GM12864 (cell line): Measurements from ENCODE around the gene SIGLEC12.
"Not testable (repeated sequence)": the region's sequence is repeated elsewhere in the genome, so short reads cannot be mapped to it uniquely, and the experiment has no call there.

Experiments used
- DNase-seq: peaks from one replicate; pipeline ENCODE4 v3.0.0-alpha.2; 2011; ENCODE audit warnings: low read depth
- H3K4me3 ChIP-seq: 2 replicates; pipeline ENCODE4 v1.5.1; 2011; ENCODE audit warnings: mild to moderate bottlenecking, low read depth, low read length, control low read depth
- TF ChIP-seq, protein P1 (sequence below): IDR thresholded peaks from 2 replicates; pipeline ENCODE4 v1.5.1; 2011; ENCODE audit warnings: low read depth, mild to moderate bottlenecking, moderate library complexity, low read length, control low read depth, inconsistent platforms; ENCODE audit errors: missing control alignments

Gene SIGLEC12

DNA sequence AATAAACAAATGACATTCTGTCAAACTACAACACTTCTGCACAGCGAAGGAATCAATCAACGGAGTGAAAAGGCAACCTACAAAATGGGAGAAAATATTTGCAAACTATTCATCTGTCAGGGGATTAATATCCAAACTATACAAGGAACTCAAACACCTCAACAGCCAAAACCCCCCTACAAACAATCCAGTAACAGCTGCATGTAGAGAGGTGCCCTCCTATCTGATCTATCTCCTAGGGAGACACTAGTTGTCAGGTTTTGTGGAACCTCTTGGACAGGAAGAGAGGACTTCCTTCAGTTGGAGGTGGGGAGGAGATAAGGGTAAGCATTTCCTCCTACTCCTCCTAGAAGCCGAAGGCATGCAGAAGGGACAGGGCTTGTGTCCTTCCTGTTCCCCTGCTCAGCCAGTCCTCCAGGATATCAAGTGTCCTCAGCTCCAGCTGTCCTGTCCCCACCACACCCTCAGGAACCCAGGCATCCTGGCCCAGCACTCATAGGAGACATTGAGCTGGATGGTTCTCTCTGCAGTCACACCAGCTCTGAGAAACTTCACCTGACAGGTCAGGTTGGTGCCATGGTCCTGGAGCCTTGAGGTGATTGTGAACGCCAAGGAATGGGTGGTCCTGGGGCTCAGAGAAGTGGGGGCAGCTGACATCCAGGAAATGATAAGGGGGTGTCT, 33.6 kb downstream of the SIGLEC12 start:
- H3K4me3 ChIP-seq: no peak overlapping the region
- DNase-seq: no peak
- TF ChIP-seq, protein P1, sequence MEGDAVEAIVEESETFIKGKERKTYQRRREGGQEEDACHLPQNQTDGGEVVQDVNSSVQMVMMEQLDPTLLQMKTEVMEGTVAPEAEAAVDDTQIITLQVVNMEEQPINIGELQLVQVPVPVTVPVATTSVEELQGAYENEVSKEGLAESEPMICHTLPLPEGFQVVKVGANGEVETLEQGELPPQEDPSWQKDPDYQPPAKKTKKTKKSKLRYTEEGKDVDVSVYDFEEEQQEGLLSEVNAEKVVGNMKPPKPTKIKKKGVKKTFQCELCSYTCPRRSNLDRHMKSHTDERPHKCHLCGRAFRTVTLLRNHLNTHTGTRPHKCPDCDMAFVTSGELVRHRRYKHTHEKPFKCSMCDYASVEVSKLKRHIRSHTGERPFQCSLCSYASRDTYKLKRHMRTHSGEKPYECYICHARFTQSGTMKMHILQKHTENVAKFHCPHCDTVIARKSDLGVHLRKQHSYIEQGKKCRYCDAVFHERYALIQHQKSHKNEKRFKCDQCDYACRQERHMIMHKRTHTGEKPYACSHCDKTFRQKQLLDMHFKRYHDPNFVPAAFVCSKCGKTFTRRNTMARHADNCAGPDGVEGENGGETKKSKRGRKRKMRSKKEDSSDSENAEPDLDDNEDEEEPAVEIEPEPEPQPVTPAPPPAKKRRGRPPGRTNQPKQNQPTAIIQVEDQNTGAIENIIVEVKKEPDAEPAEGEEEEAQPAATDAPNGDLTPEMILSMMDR: no peak

DNA sequence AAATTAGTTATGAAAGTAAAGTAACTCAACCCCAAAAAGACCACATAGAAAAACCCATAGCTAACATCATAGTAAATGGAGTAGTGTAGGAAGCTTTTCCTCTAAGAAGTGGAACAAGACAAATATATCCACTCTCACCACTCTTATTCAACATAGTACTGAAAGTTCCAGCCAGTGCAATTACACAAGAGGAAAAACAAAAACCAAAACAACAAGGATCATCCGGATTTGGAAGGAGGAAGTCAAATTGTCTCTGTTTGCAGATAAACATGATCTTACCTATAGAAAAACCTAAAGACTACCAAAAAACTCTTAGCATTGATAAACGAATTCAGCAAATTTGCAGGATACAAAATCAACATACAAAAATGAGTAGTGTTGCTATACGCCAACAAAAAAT, 34.9 kb downstream of the SIGLEC12 start:
- DNase-seq: no peak
- TF ChIP-seq, protein P1: no peak
- no peak overlapping the region for H3K4me3 ChIP-seq

DNA sequence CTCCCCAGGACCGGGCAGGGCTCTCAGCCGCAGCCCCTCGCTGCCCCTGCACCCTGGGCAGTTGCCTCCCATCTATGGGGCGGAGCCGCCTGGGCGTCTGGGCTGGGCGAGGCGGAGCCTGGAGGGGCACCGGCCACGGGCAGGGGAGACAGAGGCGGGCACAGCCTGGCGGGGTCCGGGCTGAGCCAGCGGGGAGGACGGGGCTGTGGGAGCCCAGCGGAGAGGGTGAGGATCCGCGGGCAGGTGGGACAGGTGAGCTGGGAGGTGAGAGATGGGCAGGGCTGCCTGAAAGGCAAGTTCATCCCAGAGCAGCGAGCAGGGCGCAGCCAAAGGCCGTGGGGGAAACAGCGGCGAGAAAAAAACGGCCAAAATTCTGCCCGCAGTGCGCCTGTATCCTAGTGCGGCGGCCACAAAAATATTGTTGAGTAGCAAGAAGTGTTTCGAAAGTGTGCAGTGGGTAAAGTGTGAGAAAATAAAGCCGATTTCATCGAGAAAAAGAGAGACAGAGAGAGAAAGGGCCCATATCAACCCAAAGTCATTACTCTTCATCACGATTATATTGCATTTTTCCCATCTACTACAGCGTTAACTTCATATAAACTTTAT, 37.5 kb downstream of the SIGLEC12 start:
- H3K4me3 ChIP-seq, DNase-seq: not testable (repeated sequence)

DNA sequence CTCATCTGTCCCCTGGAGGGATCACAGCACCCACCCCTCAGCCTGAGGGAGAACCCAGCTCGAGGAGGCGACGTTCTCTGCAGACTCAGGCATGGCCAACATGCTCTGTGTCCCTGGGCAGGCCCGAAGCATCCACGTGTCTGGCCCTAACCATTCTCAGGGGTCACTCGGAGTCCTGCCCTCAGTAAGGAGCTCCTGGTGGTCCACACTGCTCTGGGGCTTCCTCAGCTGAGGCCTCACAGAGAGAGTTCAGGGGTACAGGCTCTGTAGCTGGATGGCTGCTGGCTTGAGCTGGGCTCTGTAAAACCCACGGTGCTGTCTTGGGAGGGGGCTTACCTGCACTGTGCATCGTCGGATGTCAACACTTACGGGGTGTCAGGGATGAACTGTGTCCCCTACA, 38.9 kb downstream of the SIGLEC12 start:
- TF ChIP-seq, protein P1: no peak
- DNase-seq: no peak
- H3K4me3 ChIP-seq: no peak overlapping the region

DNA sequence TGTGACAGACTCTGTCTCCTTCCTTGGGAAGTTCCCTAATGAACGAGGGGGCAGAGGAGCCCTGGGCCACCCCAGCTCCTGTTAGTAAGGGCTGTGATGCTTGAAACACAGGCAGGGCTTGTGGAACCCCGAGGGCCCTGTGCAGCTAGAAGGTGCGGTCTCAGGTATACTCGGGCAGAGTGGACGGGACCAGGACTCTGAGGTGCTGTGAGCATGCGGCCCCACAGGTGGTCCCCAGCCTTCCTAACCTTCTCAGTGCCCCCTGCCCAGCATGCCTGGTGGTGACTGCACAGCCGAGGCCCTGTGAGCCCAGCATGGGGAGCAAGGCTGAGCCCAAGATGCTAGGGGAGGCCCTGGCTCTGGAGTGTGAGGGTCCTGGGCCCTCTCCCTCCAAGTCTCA, 39.3 kb downstream of the SIGLEC12 start:
- DNase-seq: no peak
- H3K4me3 ChIP-seq: no peak overlapping the region
- TF ChIP-seq, protein P1: no peak

DNA sequence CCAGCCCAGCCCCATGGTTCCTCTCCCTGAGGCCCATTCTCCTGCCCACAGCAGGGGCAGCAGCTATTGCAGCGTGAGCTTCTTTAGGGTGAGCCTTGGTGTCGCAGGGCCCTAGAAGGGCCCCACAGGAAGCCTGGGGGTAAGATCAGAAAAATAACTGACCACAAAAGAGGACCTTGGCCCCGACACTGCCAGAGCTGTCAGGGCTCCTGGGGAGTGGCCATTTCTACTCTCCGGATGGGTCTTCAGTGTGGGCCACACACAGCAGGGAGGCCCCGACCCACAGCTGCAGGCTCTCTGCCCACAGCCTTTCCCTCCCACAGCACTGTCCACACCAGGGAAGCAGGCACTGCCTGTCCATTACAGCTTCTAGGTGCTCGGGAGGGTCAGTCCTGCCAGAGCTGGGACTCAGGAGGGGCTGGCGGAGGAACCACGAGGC, 39.9 kb downstream of the SIGLEC12 start:
- DNase-seq: no peak
- no peak overlapping the region for H3K4me3 ChIP-seq
- TF ChIP-seq, protein P1: no peak

DNA sequence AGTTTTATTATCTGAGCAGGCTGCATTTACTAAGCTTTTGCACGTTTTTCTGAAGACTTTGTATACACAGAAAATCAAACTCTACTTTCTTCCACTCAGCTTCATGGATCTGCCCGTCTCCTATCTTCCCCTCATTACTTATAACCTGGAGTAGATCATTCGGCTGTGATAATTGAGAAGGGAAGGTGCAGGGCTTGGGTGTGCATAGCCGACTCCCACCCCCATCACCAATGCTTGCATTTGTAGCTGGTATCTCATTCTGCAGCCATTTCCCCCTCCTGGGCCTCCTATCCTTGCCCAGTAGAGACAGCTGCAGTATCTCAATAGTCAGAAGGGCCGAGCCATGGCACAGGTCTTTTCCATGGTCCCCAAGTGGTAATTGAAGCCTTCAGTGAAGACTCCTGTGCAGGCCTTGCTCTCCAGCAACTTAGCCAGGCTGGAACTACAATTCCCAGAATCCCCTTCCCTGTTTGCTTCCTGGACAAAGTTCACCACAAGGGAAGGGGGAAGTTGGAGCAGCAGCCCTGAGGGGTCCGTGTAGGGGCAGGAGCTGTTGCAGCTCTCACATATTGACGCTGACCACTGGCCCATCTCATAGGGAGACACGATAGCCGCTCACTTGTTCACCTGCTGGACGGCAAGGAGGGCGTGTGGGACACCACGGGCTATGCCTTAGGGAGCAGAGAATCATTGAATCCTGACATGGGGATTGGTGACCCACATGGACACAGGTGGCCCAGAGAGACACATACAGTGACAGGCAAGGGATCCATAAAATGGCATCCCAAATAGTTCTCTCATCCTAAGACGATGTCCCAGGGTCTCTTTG, 41.2 kb downstream of the SIGLEC12 start:
- TF ChIP-seq, protein P1: no peak
- DNase-seq: no peak
- no peak overlapping the region for H3K4me3 ChIP-seq
